HG02840 (cell line): ENCODE data around the gene ATF7.

Experiments used
- ATAC-seq: cut with Tn5 transposase; IDR thresholded peaks from one replicate; pipeline ENCODE4 v1.9.1; 2021; ENCODE audit warnings: mild to moderate bottlenecking, moderate library complexity, moderate number of reproducible peaks; ENCODE audit not compliant: unreplicated experiment, low FRiP score

The ATF7 gene

DNA sequence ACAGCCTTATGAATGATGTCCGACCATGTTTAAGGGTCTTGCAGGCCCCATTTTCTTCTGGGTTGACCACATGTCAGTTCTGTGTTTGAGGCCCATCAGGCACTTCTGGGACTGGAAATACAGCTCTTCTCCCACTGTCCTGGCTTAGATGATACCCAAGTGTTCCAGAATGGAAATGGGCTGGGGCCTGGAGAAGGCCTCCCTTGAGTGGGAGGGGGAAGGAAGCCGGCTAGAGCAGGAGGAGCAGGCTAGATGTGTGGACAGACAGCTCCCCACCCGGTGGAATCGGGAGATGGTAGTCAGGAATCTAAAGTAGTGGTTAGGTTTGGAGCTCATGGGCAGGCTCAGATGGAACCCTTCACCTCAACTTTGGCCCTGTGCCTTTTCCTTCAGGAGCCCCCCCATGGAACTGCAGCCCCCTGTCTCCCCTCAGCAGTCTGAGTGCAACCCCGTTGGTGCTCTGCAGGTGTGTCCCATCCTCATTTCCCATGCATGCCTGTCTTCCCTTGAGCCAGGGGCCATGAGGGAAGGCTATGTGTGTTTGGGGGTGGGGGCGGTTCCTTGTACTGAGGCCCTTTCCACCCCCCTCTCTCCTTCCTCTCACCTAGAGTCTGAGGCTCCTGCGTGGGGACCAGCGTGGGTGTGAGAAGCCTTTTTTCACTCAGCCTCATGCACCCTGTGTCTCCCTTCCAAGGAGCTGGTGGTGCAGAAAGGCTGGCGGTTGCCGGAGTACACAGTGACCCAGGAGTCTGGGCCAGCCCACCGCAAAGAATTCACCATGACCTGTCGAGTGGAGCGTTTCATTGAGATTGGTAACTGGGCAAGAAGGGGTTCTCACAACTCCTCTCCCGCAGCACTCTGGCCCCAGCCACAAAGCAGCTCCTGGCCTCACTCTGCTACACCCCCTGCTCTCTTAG, 121.9 kb downstream of the ATF7 start:
- no peak for ATAC-seq

DNA sequence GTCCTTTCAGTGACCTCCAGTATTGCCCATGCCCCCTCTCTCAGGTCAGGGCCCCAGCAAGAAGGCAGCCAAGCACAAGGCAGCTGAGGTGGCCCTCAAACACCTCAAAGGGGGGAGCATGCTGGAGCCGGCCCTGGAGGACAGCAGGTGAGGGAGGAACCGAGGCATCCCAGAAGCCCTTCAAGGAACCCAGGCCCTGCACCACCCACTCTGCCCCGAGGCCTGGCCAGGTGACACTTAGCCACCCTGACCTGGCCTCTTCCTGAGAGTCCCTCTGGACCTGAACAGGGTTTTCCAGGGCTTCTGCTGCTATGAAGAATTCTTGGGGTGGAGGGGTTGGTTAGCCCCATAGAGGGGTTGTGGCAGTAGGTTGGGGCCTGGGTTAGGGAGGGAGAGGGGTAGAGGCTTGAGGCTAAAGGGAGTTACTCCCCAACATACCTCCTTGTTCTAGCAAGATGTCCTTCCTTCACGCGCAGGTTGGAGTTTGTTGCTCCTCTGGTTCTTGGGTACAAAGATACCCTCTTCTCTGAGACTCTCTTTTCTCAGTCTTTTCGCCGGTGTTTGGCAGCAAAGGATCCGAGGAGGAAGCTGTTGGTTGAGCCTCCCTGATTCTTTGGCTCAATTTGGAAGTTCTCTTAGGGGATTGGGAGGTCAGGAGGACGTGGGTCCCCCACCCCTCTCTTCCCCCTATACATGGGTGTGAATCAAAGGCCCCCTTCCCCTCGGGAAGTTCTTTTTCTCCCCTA, 123.0 kb downstream of the ATF7 start:
- ATAC-seq = no peak

DNA sequence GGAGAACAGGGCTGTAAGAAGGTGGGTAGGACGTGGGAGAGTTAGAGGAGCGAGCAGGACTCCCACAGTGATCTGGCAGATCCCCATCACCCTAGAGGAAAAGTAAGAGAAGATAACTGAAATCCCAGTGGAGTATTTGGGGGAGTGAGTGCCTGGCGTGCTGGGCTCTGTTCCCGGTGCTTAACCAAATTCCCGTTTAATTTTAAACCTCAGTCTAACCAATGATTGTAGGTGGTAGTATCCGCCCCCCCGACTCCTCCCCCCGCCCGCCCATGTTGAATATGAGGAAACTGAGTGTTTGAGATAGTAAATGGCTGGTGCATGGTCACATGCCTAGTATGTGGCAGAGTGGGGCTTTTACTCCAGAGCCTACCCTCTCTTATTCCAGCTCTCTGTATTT, 123.9 kb downstream of the ATF7 start:
- no peak for ATAC-seq

DNA sequence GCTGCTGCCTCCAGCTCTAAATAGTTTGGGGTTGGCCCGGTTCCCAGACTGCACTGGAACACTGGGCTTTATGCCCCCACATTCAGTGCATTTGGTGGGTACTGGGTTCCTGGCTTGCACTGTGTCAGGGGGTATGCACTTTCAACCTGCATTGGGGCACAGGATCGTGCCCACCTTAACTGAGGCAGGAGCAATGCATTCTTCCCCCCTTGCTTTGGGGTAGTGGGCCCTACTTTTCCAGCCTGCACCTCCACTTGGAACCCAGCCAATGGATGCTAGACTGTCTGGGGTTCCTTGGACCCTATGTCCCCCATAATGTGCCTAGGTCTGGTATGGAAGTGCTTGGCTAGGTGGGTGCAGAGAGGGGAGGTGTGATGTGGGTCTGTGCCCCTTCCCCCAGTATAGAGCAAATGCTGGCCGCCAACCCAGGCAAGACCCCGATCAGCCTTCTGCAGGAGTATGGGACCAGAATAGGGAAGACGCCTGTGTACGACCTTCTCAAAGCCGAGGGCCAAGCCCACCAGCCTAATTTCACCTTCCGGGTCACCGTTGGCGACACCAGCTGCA, 124.5 kb downstream of the ATF7 start:
- ATAC-seq = no peak

DNA sequence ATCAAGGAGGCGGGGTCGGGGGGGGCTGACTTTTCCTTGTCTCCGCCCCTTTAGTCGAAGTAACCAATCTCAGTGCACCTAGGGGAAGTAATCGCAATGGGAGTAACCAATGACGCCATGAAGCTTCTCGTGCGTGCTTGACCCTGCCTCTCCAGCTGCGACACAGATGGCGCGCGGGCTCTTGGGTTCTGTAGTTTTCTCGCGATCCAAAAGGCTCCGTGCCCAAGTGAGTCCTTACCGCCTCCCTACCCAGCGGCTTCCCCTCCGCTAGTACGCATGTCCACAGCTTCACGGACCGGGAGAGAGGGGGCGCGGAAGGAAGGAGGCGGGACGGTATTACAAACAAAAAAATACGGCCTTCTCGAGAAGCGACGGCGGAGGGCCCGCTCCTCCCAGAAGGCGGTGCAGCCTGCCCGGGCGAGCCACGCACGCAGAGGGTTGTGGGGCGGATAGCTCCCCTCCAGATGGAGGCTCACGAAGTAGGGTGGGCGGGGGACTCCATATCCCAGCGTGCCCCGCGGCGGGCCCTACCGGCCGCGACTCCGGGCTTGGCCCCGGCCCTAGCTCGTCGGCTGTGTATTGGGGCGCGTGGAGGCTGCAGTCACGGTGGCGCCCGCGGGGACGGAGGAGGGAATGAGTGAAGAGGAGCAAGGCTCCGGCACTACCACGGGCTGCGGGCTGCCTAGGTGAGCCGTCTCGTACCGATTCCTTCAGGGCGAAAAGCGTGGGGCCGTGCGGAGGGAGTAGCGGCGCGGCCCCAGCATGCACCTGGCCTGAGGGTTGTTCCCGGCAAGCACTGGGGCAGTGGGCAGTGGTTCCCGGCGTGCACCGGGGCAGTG, 125.2 kb downstream of the ATF7 start, which contains the start of gene TARBP2:
TARBP2 (plus strand) TSS at position 508 of the 839 bp plus-strand sequence; CDS start at position 634, 126 bp downstream.
- peak; percentile 81 for ATAC-seq

DNA sequence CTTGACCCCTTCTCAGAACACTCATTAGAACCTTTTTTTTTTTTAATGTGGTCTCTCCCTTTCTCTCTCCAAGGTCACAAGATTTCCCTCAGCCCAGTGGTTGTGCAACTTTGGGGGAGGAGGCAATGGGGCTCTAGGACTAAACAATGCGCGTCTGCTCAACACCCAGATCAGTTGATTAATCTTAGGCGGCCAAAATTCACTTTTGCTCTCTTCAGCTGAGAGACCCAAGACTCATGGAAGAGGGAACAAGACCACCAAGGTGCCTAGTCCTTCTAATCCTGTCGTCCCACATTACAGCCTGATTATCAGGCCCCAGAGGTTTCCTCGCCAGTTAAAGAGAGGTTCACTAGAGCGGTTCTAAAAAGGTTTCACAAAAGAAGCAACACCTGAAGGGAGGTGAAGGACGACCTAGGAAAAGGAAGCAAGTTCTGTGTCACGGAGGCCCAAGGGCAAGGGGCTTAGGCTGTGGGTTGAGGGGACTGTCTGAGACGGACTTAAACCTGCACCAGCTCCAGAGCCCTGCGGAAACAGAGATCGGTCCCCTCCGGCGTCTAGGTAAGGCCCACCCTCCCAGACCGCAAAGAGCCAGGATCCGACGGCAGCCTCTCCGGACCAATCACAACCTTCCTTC, 125.9 kb downstream of the ATF7 start:
- no peak for ATAC-seq

DNA sequence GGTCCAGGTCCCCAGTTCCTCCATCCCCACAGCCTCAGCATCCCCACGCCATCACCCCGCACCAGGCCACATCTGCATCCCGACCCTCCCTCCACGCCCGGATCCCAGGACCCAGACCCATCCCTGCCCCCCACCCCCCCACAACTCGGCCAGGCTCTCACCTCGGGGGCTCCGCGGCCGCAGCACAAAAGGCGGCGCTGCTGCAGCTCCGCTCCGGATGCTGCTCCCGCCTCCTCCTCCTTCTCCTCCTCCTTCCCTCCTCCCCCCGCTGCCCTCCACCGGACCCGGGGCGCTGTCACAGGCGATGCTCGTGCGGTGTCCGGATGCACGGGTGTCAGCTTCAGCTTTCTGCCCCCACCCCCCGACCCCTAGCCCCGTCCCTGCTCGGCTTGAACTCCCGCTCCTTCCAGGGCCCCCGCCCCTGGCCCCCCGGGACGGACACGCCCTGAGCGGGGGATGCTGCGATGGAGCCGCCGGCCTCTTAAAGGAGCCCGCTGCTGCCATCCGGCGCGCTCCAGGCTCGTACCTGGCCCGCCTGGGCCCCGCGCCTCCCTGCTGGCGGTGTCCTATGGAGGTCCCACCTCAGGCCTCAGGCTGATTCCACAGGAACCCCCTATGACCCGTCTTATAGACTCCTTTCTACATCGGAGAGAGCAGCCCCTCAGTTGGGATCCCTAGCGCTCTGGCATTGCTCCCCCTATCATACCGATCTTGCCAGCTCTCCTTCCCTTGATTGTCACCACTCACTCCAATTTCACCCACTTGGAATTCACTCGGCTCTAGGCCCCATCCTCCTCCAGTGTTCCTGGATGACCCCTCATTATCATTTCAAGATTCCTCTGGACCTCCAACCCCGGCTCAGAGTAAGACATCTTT, 126.7 kb downstream of the ATF7 start, which contains the start of gene MAP3K12:
MAP3K12 (minus strand) TSS at position 193 of the 876 bp plus-strand sequence. CDS start 12,067 bp downstream, outside the sequence.
- no peak for ATAC-seq

DNA sequence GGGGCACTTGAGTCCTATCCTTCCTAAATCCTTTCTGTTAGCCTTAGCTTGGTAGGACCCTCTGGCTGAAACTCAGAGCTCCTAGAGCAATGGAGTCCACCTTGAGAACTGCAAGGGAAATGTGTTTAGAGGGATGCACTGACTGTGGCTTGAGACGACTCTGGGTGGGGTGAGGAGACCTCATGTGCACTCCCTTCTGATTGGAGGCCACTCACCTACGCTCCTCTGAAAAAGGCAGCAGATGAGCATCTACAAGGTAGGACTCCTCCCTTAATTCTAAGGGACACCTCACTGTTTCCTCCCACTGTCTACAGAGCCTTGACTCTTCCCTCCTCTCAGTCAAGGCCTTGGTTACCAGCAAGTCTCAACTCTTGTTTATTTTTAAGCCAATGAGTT, 127.9 kb downstream of the ATF7 start:
- no peak for ATAC-seq

DNA sequence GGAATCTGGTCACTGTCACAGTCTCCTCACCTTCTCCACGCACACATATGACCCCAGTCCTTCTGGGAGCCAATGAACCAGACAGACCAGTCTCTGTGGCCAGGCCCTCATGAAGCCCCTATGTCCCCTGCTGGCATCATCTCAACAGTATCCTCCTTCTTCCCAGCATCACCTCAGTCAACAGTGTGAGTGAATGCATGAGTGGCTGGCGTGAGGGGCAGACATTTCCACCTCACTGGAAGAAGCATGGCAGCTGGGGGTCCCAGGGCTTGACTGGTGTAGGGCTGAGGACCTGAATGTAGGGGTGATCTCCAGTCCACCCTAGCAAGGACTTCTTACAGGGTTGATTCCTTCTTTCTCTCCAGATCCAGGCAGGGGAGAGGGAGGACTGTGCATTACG, 128.7 kb downstream of the ATF7 start:
- ATAC-seq = no peak

DNA sequence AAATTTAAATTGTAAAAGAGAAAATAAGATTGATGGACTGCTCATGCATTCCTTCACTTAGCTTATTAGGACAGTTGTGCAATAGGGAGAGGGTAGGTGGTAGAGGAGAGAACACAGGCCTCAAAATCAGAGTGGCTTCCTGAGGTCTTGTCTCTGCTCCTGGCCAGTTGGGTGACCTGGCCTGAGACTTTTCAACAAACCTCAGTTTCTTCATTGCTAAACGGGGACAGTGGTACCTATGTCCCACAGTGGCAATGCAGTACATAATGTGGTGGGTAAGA, 129.5 kb downstream of the ATF7 start:
- no peak for ATAC-seq

DNA sequence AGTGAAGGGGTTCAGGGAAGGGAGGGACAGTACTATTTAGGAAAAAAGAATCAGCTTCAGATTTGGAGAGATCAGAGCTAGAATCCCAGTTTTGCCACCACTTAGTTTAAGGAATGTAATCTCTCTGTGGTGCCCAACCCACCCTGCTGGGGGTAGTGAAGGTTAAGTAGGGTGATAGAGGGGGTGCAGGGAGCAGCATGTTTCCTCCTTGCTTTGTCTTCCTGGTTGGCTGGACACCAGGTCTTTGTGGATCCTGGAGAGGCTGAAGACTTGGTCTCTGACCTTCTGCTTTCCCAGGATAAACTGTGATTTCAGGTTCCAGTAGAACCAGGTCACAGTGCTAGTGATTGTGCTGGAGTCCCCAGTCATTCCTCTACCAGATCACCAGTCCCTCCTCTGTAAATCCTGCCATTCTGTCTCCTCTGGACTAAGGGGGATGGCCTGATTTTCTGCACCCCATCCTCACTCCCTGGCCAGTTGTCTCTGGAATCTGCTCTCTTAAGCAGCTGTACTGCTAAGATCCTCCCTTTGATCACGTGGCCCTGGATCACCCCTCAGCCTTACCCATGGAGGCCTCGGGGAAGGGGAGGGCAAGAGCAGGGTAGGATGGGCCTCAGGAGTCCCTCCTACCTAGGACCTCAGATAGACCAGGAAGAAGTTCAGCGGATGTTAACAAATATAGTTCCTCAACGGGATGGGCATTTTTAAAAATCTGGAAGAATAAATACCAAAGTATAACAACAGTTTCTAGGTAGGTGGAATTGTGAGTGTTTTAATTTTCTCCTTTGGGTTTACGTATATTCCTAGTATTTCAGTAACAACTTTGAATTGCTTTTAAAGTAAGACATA, 130.1 kb downstream of the ATF7 start:
- ATAC-seq = no peak

DNA sequence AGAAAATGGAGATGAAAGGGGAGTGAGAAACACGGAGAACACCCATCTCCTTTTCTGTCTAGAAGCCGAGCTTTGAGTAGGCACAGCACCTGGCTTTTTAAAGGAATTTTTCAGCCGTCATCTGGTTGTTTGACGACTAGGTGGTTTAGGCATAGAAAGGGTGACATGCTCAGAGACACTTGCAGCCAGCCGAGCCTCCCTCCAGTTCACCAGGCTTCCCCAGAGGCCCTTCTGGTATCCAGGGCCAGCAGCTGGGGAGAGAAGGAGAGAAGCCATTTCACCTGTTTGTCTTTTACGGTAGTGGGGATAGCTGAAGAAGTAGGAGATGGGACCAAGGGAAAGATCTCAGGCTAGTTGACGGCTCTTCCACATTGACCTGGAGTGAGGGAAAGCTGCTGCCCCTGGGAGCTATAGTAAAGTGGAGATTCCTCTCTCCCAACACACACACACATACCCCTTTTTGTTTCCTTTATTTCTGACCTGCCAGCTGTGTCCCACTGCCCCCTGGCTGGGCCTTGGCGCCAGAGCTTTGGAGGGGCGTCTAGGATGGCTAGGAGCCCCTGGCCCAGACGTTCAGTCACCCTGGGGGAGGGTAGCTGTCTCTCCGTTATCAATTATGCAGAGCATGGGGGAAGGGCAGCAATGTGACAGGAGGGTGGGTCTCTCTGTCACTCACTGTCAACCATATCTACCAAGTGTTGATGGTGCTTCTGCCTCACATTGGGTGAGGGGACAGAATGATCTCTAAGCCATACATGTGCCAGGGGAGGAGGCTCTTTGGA, 132.4 kb downstream of the ATF7 start:
- no peak for ATAC-seq

DNA sequence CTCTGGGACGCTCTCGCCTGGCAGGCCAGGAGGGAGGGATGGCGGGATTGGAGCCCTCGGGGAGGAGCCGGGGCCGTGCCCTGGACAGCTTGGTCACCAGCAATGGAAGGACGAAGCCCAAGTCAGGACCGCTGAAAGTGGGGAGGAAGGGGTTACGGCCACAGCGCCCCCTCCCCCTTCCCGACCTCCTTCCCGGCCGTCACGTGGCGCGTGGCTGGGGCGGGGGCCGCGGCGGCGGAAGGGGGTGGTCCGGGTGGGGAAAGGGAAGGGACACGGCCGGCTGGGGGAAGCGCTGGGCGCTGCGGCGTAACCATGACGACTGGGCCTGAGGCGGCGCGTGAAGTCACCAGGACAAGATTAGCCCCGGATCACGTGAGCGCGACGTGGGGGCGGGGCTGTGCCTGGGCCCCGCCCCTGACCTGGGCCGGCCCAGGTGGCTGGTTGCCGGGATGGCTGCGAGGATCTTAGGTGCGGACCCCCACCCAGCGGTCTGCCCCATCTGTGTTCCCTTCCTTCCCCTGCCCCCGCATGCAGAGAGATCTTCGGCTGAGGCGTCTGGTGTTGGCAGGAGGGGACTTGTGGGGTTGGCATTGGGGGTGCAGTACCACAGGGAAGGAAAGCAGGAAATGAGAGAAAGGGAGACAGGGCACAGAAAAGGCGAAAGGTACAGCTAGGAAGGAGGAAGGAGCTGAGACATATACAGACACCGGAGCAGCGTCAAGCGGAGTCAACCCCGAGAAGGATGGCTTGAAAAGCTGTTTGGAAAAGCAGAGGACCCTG, 133.2 kb downstream of the ATF7 start:
- ATAC-seq = peak; percentile 84

DNA sequence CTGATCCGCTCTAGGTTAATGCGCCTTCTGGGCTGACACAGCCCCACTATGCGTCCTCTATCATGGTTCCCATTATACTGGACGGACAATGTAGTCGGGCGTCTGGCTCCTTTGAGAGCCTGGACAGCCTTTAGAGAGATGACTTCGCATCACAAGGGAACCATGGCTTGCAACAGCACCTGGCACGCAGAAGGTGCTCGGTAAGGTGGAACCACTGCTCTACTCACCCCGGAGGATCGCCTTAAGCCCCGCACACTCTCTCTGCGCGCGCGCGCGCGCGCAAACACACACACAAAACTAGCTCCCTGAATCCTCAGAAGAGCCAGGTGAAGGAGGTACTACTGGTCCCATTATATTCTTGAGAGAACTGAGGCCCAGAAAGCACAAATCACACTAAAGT, 134.0 kb downstream of the ATF7 start:
- no peak for ATAC-seq

DNA sequence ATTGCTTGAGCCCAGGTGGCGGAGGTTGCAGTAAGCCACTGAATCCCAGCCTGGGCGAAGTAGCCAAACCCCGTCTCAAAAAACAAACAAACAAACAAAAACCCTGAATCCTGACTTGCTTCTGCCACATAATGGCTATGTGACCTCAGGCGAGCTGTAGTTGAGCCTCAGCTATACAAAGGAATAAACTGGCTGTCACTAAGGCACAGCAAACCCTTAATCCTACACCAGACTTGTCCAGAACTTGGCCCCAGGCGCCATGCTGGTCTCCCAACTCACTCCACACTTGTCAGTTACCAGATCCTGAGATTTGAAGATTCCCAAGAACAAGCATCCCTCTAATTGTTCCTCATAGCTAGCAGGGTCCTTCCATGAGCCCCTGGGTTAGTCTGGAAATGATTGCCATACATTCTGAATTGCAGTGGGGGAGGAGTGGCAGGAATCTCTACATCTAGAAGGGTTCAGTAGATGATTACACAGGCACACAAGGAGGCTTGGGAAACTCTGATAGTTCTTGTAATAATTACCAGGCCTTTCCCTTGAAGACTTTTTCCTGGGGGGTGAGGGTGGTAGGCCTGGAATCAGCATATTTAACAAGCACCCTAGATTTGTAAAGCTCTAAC, 136.8 kb downstream of the ATF7 start:
- ATAC-seq = no peak
